Nephron progenitor cell (in vitro differentiated cells): ENCODE measurements around the gene DPM2.

Experiments
- DNase-seq: peaks from one replicate; pipeline ENCODE4 v3.0.0; 2021
- H3K27ac Mint-ChIP-seq: 2 replicates; pipeline ENCODE4 v1.8.0; 2021; ENCODE audit warnings: mild to moderate bottlenecking, moderate library complexity, mixed read lengths
- H3K27me3 Mint-ChIP-seq: 2 replicates; pipeline ENCODE4 v1.8.0; 2021; ENCODE audit warnings: mild to moderate bottlenecking, low read depth, mixed read lengths; ENCODE audit not compliant: poor library complexity
- H3K36me3 Mint-ChIP-seq: 2 replicates; pipeline ENCODE4 v1.8.0; 2021; ENCODE audit warnings: low read depth, mixed read lengths
- H3K4me1 Mint-ChIP-seq: 2 replicates; pipeline ENCODE4 v1.8.0; 2021; ENCODE audit warnings: mixed read lengths
- H3K4me3 Mint-ChIP-seq: 2 replicates; pipeline ENCODE4 v1.8.0; 2021; ENCODE audit warnings: mild to moderate bottlenecking, moderate library complexity, mixed read lengths
- H3K9me3 Mint-ChIP-seq: 2 replicates; pipeline ENCODE4 v1.8.0; 2021; ENCODE audit warnings: mild to moderate bottlenecking, moderate library complexity, mixed read lengths
- CTCF ChIP-seq: fragments of 200-600 bp; sonication (generic); IDR thresholded peaks from 2 replicates; pipeline ENCODE4 v1.5.0; 2021; ENCODE audit warnings: antibody characterized with exemption

DPM2 gene

DNA sequence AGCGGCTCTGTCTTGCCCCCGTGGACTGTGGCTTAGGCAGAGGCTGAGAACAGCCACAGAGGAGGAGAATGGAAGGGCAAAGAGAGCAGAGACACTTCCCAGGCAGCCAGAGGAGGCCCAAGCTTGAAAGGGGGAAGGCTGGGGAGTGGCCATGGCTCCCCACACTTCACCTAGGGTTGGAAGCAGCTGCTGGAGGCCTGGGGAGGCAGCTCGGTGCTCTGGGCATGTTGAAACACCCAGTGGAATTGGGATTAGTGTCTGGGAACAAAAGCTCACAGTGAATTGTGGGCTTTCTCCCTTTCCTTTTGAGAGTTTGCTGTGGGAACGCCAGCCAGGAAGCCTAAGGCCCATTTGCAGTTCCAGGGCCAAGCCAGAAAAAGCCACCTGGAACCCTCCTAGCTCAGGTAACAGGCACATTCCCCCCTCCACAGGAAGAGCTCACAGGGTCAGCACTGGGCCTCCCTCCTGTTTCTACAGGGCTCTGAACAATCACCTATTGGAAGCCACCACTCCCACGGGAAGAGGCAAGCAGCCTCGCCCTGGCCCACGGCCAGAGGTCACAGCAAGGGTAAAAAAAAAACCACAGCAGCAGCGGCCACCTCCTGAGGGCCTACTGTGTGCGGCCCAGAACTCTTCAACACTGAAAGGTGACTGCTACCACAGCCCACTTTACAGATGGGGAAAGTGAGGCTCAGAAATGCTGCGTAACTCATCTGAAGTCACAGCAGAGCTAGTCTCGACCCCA lies 22.9 kb upstream of the DPM2 start:
- Mint-ChIP-seq H3K27me3 (peaks cover 7% of the 10 kb centered on the region), H3K4me1 (peaks cover 64% of the 10 kb centered on the region), H3K27ac (peak overlapping the region; percentile 50), H3K4me3 (no peak overlapping the region), H3K36me3 (peaks cover 13% of the 10 kb centered on the region), H3K9me3 (no peaks in the 10 kb centered on the region)
- no peak for DNase-seq
- TF ChIP-seq CTCF: no peak

GRCh38 chr9:127959841-127960409 lies 22.3 kb upstream of the DPM2 start:
- TF ChIP-seq CTCF: no peak
- Mint-ChIP-seq H3K9me3 (no peaks in the 10 kb centered on the region), H3K27me3 (peaks cover 7% of the 10 kb centered on the region), H3K4me1 (peaks cover 64% of the 10 kb centered on the region), H3K27ac (peak overlapping the region; percentile 50), H3K36me3 (peaks cover 13% of the 10 kb centered on the region), H3K4me3 (no peak overlapping the region)
- no peak for DNase-seq

- Mint-ChIP-seq H3K9me3 (no peaks in the 10 kb centered on the region), H3K27me3 (peaks cover 7% of the 10 kb centered on the region), H3K27ac (peak overlapping the region; percentile 7), H3K36me3 (peaks cover 13% of the 10 kb centered on the region), H3K4me3 (no peak overlapping the region), H3K4me1 (peaks cover 64% of the 10 kb centered on the region)
- DNase-seq: no peak
- no peak for TF ChIP-seq CTCF
These were observed 21.7 kb upstream of the DPM2 start for GRCh38 chr9:127959398-127959797.

- Mint-ChIP-seq H3K36me3 (peaks cover 13% of the 10 kb centered on the region), H3K4me1 (peaks cover 61% of the 10 kb centered on the region), H3K4me3 (no peak overlapping the region), H3K27ac (no peak overlapping the region), H3K9me3 (no peaks in the 10 kb centered on the region), H3K27me3 (peaks cover 7% of the 10 kb centered on the region)
- DNase-seq: no peak
- TF ChIP-seq CTCF: no peak
These were observed 21.1 kb upstream of the DPM2 start for GRCh38 chr9:127958728-127959127.

GRCh38 chr9:127955294-127956015 lies 17.8 kb upstream of the DPM2 start:
- no peak overlapping the region for H3K27ac Mint-ChIP-seq
- no peaks in the 10 kb centered on the region for H3K27me3 Mint-ChIP-seq
- DNase-seq: no peak

More at GRCh38 chr9:127955294-127956015, 17.8 kb upstream of the DPM2 start:
- H3K4me1 Mint-ChIP-seq: peaks cover 43% of the 10 kb centered on the region
- no peaks in the 10 kb centered on the region for H3K9me3 Mint-ChIP-seq
- peaks cover 9% of the 10 kb centered on the region for H3K36me3 Mint-ChIP-seq
- H3K4me3 Mint-ChIP-seq: no peak overlapping the region
- peak; percentile 32 for TF ChIP-seq CTCF
